Ishikawa (cell line): ENCODE measurements around the gene FBXO28.
A peak's percentile ranks its signal among the peaks of the same experiment; 100 is the strongest.

ENCODE experiments used
- EGR1 ChIP-seq: IDR thresholded peaks from 2 replicates; pipeline ENCODE4 v1.6.1; 2012
- MAX ChIP-seq: IDR thresholded peaks from 2 replicates; pipeline ENCODE4 v1.6.1; 2012
- NFIC ChIP-seq: IDR thresholded peaks from 2 replicates; pipeline ENCODE4 v1.6.1; 2012
- TCF12 ChIP-seq: IDR thresholded peaks from 2 replicates; pipeline ENCODE4 v1.6.1; 2012; ENCODE audit warnings: low read depth
- TEAD4 ChIP-seq: IDR thresholded peaks from 2 replicates; pipeline ENCODE4 v1.6.1; 2012
- USF1 ChIP-seq: IDR thresholded peaks from 2 replicates; pipeline ENCODE4 v1.6.1; 2012

Gene FBXO28

GRCh38 chr1:224205438-224205840 is 91.5 kb downstream of the FBXO28 start:
- TF ChIP-seq EGR1, result no peak
- TF ChIP-seq TCF12, result no peak
- no peak for TF ChIP-seq USF1
- no peak for TF ChIP-seq NFIC

- TF ChIP-seq NFIC (peak; percentile 84), MAX (no peak), USF1 (no peak), TEAD4 (no peak)
These were observed 97.5 kb downstream of the FBXO28 start for GRCh38 chr1:224211206-224211962.
